Panc1 (cell line): ENCODE measurements around the gene HOXC9. TPM values are rescaled to one million over a fixed set of nuclear protein-coding genes. Genes with fewer than 3 reads are reported as not detected.

Experiments
- ATAC-seq: fragments of 200-7000 bp; cut with Tn5 transposase; 2 replicates; pipeline ENCODE4 v1.9.1; 2020; ENCODE audit warnings: mild to moderate bottlenecking, moderate library complexity
- BruUV-seq: library from RNA; stranded (reverse); fragments of 400-500 nt; replicated peaks from 2 replicates; lab custom pipeline; 2021; lab: Mats Ljungman, UMichigan
- CTCF ChIA-PET: fragments of 300-600 bp; sonication (Branson Sonifier 250); formaldehyde crosslinking; loops from one replicate; lab custom pipeline; 2022; ENCODE audit warnings: antibody characterized with exemption; lab: Charles Lee
- POLR2A ChIA-PET: fragments of 300-600 bp; sonication (Branson Sonifier 250); formaldehyde crosslinking; loops from one replicate; lab custom pipeline; 2022; ENCODE audit warnings: antibody characterized with exemption; lab: Charles Lee
- DNase-seq: peaks from one replicate; pipeline ENCODE4 v3.0.0-alpha.2; 2010; ENCODE audit warnings: low read depth, low spot score
- H3K27ac ChIP-seq: 2 replicates; pipeline ENCODE4 v1.5.1; 2011; ENCODE audit warnings: mild to moderate bottlenecking, low read length, inconsistent platforms
- H3K27me3 ChIP-seq: fragments of 200-500 bp; sonication (Bioruptor generic); 2 replicates; pipeline ENCODE4 v1.6.0; 2014; ENCODE audit warnings: low read length, inconsistent platforms; ENCODE audit not compliant: control insufficient read depth, insufficient read depth
- H3K36me3 ChIP-seq: fragments of 200-500 bp; sonication (Bioruptor generic); 2 replicates; pipeline ENCODE4 v1.5.1; 2014; ENCODE audit warnings: inconsistent platforms, mild to moderate bottlenecking, low read length, moderate library complexity; ENCODE audit not compliant: control insufficient read depth, insufficient read depth
- H3K4me1 ChIP-seq: 2 replicates; pipeline ENCODE4 v1.5.1; 2011; ENCODE audit warnings: inconsistent platforms, mild to moderate bottlenecking, low read length, moderate library complexity; ENCODE audit not compliant: control insufficient read depth, insufficient read depth
- H3K4me3 ChIP-seq, 2 experiments: 2 replicates each; pipeline ENCODE4 v1.5.1; 2011 to 2012; ENCODE audit warnings: low read depth in 2 of 2, low read length in 2 of 2, mild to moderate bottlenecking in 2 of 2, inconsistent platforms in 1 of 2, moderate library complexity in 1 of 2
- H3K9me3 ChIP-seq: fragments of 200-500 bp; sonication (Bioruptor generic); 2 replicates; pipeline ENCODE4 v1.5.1; 2014; ENCODE audit warnings: low read depth, mild to moderate bottlenecking, inconsistent platforms, low read length, moderate library complexity; ENCODE audit not compliant: control insufficient read depth, insufficient read depth
- POLR2AphosphoS5 ChIP-seq: IDR thresholded peaks from 2 replicates; pipeline ENCODE4 v1.6.1; 2012; ENCODE audit warnings: mild to moderate bottlenecking, low read depth, low read length, moderate library complexity
- REST ChIP-seq, 2 experiments: IDR thresholded peaks; 2 replicates each; pipeline ENCODE4 v1.6.1; 2011 to 2012; ENCODE audit warnings: low read depth in 2 of 2, control low read depth in 1 of 2, low read length in 1 of 2, mild to moderate bottlenecking in 1 of 2, moderate library complexity in 1 of 2; ENCODE audit not compliant: insufficient read depth in 1 of 2
- SIN3A ChIP-seq: IDR thresholded peaks from 2 replicates; pipeline ENCODE4 v1.6.1; 2012; ENCODE audit warnings: low read depth, mild to moderate bottlenecking, low read length, moderate library complexity, borderline replicate concordance; ENCODE audit not compliant: insufficient read depth
- TCF7L2 ChIP-seq: IDR thresholded peaks from 2 replicates; pipeline ENCODE4 v1.6.1; 2011; ENCODE audit warnings: mild to moderate bottlenecking, low read depth, low read length, inconsistent platforms
- in situ Hi-C: cut with HindIII; loops from 2 replicates; pipeline ENCODE4 v1.10.0; 2016; ENCODE audit warnings: low sequenced_read_pairs, low pct_unique_long_range_greater_than_20kb
- intact Hi-C: fragments of 100-400 bp; cut with micrococcal nuclease; formaldehyde crosslinking; loops from one replicate; pipeline ENCODE4 v1.10.0; 2022; ENCODE audit not compliant: unreplicated experiment
- total RNA-seq: library from RNA; stranded (reverse); gene quantifications from one replicate; pipeline ENCODE4 v1.2.1, GENCODE V29; 2021; ENCODE audit not compliant: unreplicated experiment
- TF ChIP-seq, protein P1 (sequence below): fragments of 450-650 bp; IDR thresholded peaks from 2 replicates; pipeline ENCODE4 v1.5.1; 2017; ENCODE audit warnings: mild to moderate bottlenecking

The HOXC9 gene
- total RNA-seq, 1 experiment from 2014 or later: 37.2 TPM

- intact Hi-C loops: no loop called here
- TF ChIP-seq, protein P1, sequence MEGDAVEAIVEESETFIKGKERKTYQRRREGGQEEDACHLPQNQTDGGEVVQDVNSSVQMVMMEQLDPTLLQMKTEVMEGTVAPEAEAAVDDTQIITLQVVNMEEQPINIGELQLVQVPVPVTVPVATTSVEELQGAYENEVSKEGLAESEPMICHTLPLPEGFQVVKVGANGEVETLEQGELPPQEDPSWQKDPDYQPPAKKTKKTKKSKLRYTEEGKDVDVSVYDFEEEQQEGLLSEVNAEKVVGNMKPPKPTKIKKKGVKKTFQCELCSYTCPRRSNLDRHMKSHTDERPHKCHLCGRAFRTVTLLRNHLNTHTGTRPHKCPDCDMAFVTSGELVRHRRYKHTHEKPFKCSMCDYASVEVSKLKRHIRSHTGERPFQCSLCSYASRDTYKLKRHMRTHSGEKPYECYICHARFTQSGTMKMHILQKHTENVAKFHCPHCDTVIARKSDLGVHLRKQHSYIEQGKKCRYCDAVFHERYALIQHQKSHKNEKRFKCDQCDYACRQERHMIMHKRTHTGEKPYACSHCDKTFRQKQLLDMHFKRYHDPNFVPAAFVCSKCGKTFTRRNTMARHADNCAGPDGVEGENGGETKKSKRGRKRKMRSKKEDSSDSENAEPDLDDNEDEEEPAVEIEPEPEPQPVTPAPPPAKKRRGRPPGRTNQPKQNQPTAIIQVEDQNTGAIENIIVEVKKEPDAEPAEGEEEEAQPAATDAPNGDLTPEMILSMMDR: no peak
- TF ChIP-seq REST (IDR thresholded peaks at IDR 0.05; ENCODE audit: insufficient read depth in 1 of 2, low read depth in 2 of 2, low read length in 1 of 2) (no peak), POLR2AphosphoS5 (no peak), TCF7L2 (no peak), SIN3A (no peak)
- ChIA-PET POLR2A (interaction anchor here (0.7 kb wide), 1 partner anchor 192 kb away, joined by 3 read pairs; no protein-coding TSS in a partner anchor), CTCF (no interaction called here)
- Histone ChIP-seq H3K4me3 (peak overlapping the region; percentile 77 to 85), H3K36me3 (no peaks in the 10 kb centered on the region), H3K27ac (peak overlapping the region; percentile 100), H3K27me3 (no peaks in the 10 kb centered on the region), H3K9me3 (no peaks in the 10 kb centered on the region), H3K4me1 (peaks cover 70% of the 10 kb centered on the region)
- no TSS peak for BruUV-seq
- ATAC-seq (no peak), DNase-seq (no peak)
- in situ Hi-C loops: no loop called here
These were observed 28.3 kb upstream of the HOXC9 start for GRCh38 chr12:53971686-53972085.

- in situ Hi-C loops: no loop called here
- H3K9me3 ChIP-seq: no peaks in the 10 kb centered on the region
- no peaks in the 10 kb centered on the region for H3K27me3 ChIP-seq
- DNase-seq (no peak), ATAC-seq (peak; percentile 24; the same call in 1 of the 2 replicates)
- BruUV-seq: no TSS peak
- H3K4me1 ChIP-seq: peaks cover 70% of the 10 kb centered on the region
- ChIA-PET POLR2A (interaction anchor here (0.7 kb wide), 1 partner anchor 193 kb away, joined by 3 read pairs; no protein-coding TSS in a partner anchor), CTCF (interaction anchor here (0.7 kb wide), 1 partner anchor 147 kb away, joined by 3 read pairs; no protein-coding TSS in a partner anchor)
- peak overlapping the region; percentile 100 for H3K27ac ChIP-seq
- no peaks in the 10 kb centered on the region for H3K36me3 ChIP-seq
- intact Hi-C loops: no loop called here
- no peak for TF ChIP-seq REST (IDR thresholded peaks at IDR 0.05; ENCODE audit: insufficient read depth in 1 of 2, low read depth in 2 of 2, low read length in 1 of 2)
- TF ChIP-seq TCF7L2: no peak
- TF ChIP-seq POLR2AphosphoS5: no peak
- TF ChIP-seq SIN3A: no peak
- TF ChIP-seq, protein P1: no peak
- H3K4me3 ChIP-seq: peak overlapping the region; percentile 77 to 85
These were observed 27.7 kb upstream of the HOXC9 start for GRCh38 chr12:53972152-53972702.
